GM19025 (cell line): ENCODE results near the gene KRTAP10-3.

ENCODE experiments used
- ATAC-seq: cut with Tn5 transposase; IDR thresholded peaks from one replicate; pipeline ENCODE4 v1.9.1; 2021; ENCODE audit warnings: mild to moderate bottlenecking, low read depth, moderate library complexity; ENCODE audit not compliant: unreplicated experiment

KRTAP10-3 gene

GRCh38 chr21:44520326-44521300 is 38.0 kb downstream of the KRTAP10-3 start:
- ATAC-seq: no peak

- ATAC-seq: no peak
These were observed 39.0 kb downstream of the KRTAP10-3 start for GRCh38 chr21:44519346-44520325.

- ATAC-seq: no peak
These were observed 39.9 kb downstream of the KRTAP10-3 start for GRCh38 chr21:44518686-44519085.

- ATAC-seq: no peak
These were observed 41.3 kb downstream of the KRTAP10-3 start for GRCh38 chr21:44517175-44517899.

- no peak for ATAC-seq
These were observed 41.8 kb downstream of the KRTAP10-3 start for GRCh38 chr21:44516828-44517174.

GRCh38 chr21:44516342-44516741 is 42.3 kb downstream of the KRTAP10-3 start:
- ATAC-seq: no peak

- ATAC-seq: no peak
These were observed 43.0 kb downstream of the KRTAP10-3 start for GRCh38 chr21:44515359-44516165.

- no peak for ATAC-seq
These were observed 43.7 kb downstream of the KRTAP10-3 start for GRCh38 chr21:44514746-44515358.

GRCh38 chr21:44514218-44514520 is 44.4 kb downstream of the KRTAP10-3 start:
- ATAC-seq: no peak

GRCh38 chr21:44513389-44514217 is 45.0 kb downstream of the KRTAP10-3 start:
- no peak for ATAC-seq

GRCh38 chr21:44512496-44513388 is 45.9 kb downstream of the KRTAP10-3 start:
- ATAC-seq: no peak

- no peak for ATAC-seq
These were observed 46.7 kb downstream of the KRTAP10-3 start for GRCh38 chr21:44511938-44512275.

GRCh38 chr21:44511219-44511937 is 47.2 kb downstream of the KRTAP10-3 start:
- ATAC-seq: no peak

- no peak for ATAC-seq
These were observed 47.9 kb downstream of the KRTAP10-3 start for GRCh38 chr21:44510508-44511218.

- no peak for ATAC-seq
These were observed 48.5 kb downstream of the KRTAP10-3 start for GRCh38 chr21:44510109-44510507.

- ATAC-seq: no peak
These were observed 49.1 kb downstream of the KRTAP10-3 start for GRCh38 chr21:44509539-44509938.
